ENCODE results near the gene USP37.

USP37 gene

GRCh38 chr2:218429911-218430692 lies 138.0 kb downstream of the USP37 start:
- Histone ChIP-seq H2AK5ac (ENCODE audit: low read depth, low read length) (no peak overlapping the region), H2AFZ (ENCODE audit: low read length) (no peak overlapping the region), H2BK5ac (ENCODE audit: low read length) (no peak overlapping the region), H3K79me1 (ENCODE audit: low read depth, low read length) (peaks cover 4% of the 10 kb centered on the region), H2BK15ac (ENCODE audit: low read length) (no peak overlapping the region), H3K4ac (ENCODE audit: low read length) (no peak overlapping the region), H3K14ac (ENCODE audit: low read length) (no peak overlapping the region), H2BK120ac (ENCODE audit: low read depth, low read length) (no peak overlapping the region), H3K4me3 (ENCODE audit: low read length in 2 of 2) (no peak overlapping the region), H3K27me3 (ENCODE audit: control insufficient read depth in 3 of 3, insufficient read depth in 3 of 3, low read depth in 1 of 3, low read length in 3 of 3) (peaks cover 0 to 25% (median 0%) of the 10 kb centered on the region in 3 experiments), H3K4me1 (ENCODE audit: control insufficient read depth in 2 of 2, insufficient read depth in 1 of 2, low read depth in 1 of 2, low read length in 2 of 2) (peaks cover 0 to 5% of the 10 kb centered on the region in 2 donors), H3K23ac (ENCODE audit: low read depth, low read length, poor library complexity) (no peak overlapping the region), H3K18ac (ENCODE audit: low read length) (no peak overlapping the region), H4K8ac (ENCODE audit: low read depth, low read length) (no peak overlapping the region), H3K4me2 (ENCODE audit: insufficient read depth, low read length, poor library complexity, severe bottlenecking) (no peak overlapping the region), H3K36me3 (replicated peaks in 1 of 2; ENCODE audit: control insufficient read depth in 2 of 2, insufficient read depth in 2 of 2, low read length in 2 of 2) (no peaks in the 10 kb centered on the region), H4K91ac (ENCODE audit: low read depth, low read length, poor library complexity) (no peak overlapping the region), H3K9ac (ENCODE audit: low read depth, low read length, poor library complexity) (no peak overlapping the region), H3K27ac (replicated peaks; ENCODE audit: low read length) (no peak overlapping the region), H2BK12ac (ENCODE audit: low read length) (no peak overlapping the region), H3K9me3 (replicated peaks in 1 of 2; ENCODE audit: control insufficient read depth in 2 of 2, insufficient read depth in 1 of 2, low read depth in 1 of 2, low read length in 2 of 2) (peaks cover 0 to 2% of the 10 kb centered on the region in 2 donors)
- no CpG with 5 or more reads among the region's 9 CpGs for WGBS, 2 donors (ENCODE audit: extremely low coverage in 2 of 2, insufficient read length in 2 of 2, insufficient replicate concordance in 1 of 2)
- DNase-seq (ENCODE audit: low spot score), result no peak

- H4K91ac ChIP-seq (ENCODE audit: low read depth, low read length, poor library complexity), result no peak overlapping the region
- WGBS, 2 donors (ENCODE audit: extremely low coverage in 2 of 2, insufficient read length in 2 of 2, insufficient replicate concordance in 1 of 2), result no CpG with 5 or more reads among the region's 24 CpGs
- H3K9me3 ChIP-seq (replicated peaks in 1 of 2; ENCODE audit: control insufficient read depth in 2 of 2, insufficient read depth in 1 of 2, low read depth in 1 of 2, low read length in 2 of 2), result peaks cover 0 to 2% of the 10 kb centered on the region in 2 donors
- H3K18ac ChIP-seq (ENCODE audit: low read length), result no peak overlapping the region
- H3K27ac ChIP-seq (replicated peaks; ENCODE audit: low read length), result no peak overlapping the region
- H3K9ac ChIP-seq (ENCODE audit: low read depth, low read length, poor library complexity), result no peak overlapping the region
- H3K4me3 ChIP-seq (ENCODE audit: low read length in 2 of 2), result no peak overlapping the region
- H3K23ac ChIP-seq (ENCODE audit: low read depth, low read length, poor library complexity), result peak overlapping the region; percentile 68
- no peak overlapping the region for H2BK12ac ChIP-seq (ENCODE audit: low read length)
- H2BK15ac ChIP-seq (ENCODE audit: low read length), result no peak overlapping the region
- peak overlapping the region; percentile 71 for H3K14ac ChIP-seq (ENCODE audit: low read length)
- H3K4ac ChIP-seq (ENCODE audit: low read length), result no peak overlapping the region
- peaks cover 4% of the 10 kb centered on the region for H3K79me1 ChIP-seq (ENCODE audit: low read depth, low read length)
- no peak overlapping the region for H4K8ac ChIP-seq (ENCODE audit: low read depth, low read length)
- H3K4me2 ChIP-seq (ENCODE audit: insufficient read depth, low read length, poor library complexity, severe bottlenecking), result no peak overlapping the region
- H3K27me3 ChIP-seq (ENCODE audit: control insufficient read depth in 3 of 3, insufficient read depth in 3 of 3, low read depth in 1 of 3, low read length in 3 of 3), result peaks cover 0 to 25% (median 0%) of the 10 kb centered on the region in 3 experiments
- H3K4me1 ChIP-seq (ENCODE audit: control insufficient read depth in 2 of 2, insufficient read depth in 1 of 2, low read depth in 1 of 2, low read length in 2 of 2), result no peaks in the 10 kb centered on the region
- no peak overlapping the region for H2AFZ ChIP-seq (ENCODE audit: low read length)
- no peak for DNase-seq (ENCODE audit: low spot score)
- no peak overlapping the region for H2BK120ac ChIP-seq (ENCODE audit: low read depth, low read length)
- H3K36me3 ChIP-seq (replicated peaks in 1 of 2; ENCODE audit: control insufficient read depth in 2 of 2, insufficient read depth in 2 of 2, low read length in 2 of 2), result no peaks in the 10 kb centered on the region
- H2AK5ac ChIP-seq (ENCODE audit: low read depth, low read length), result no peak overlapping the region
- no peak overlapping the region for H2BK5ac ChIP-seq (ENCODE audit: low read length)
Observed at GRCh38 chr2:218428846-218429558, 139.1 kb downstream of the USP37 start.

GRCh38 chr2:218427741-218428140 lies 140.4 kb downstream of the USP37 start:
- H2BK12ac ChIP-seq (ENCODE audit: low read length), result no peak overlapping the region
- WGBS, 2 donors (ENCODE audit: extremely low coverage in 2 of 2, insufficient read length in 2 of 2, insufficient replicate concordance in 1 of 2), result no CpG with 5 or more reads among the region's 11 CpGs
- no peak overlapping the region for H2AFZ ChIP-seq (ENCODE audit: low read length)
- H3K4me2 ChIP-seq (ENCODE audit: insufficient read depth, low read length, poor library complexity, severe bottlenecking), result no peak overlapping the region
- no peak overlapping the region for H2AK5ac ChIP-seq (ENCODE audit: low read depth, low read length)
- H3K27me3 ChIP-seq (ENCODE audit: control insufficient read depth in 3 of 3, insufficient read depth in 3 of 3, low read depth in 1 of 3, low read length in 3 of 3), result peaks cover 0 to 25% (median 2%) of the 10 kb centered on the region in 3 experiments
- H3K4me1 ChIP-seq (ENCODE audit: control insufficient read depth in 2 of 2, insufficient read depth in 1 of 2, low read depth in 1 of 2, low read length in 2 of 2), result peaks cover 0 to 4% of the 10 kb centered on the region in 2 donors
- H3K79me1 ChIP-seq (ENCODE audit: low read depth, low read length), result peaks cover 4% of the 10 kb centered on the region
- H3K4ac ChIP-seq (ENCODE audit: low read length), result no peak overlapping the region
- no peak overlapping the region for H2BK120ac ChIP-seq (ENCODE audit: low read depth, low read length)
- H2BK15ac ChIP-seq (ENCODE audit: low read length), result peak overlapping the region; percentile 83
- peak overlapping the region; percentile 89 for H3K23ac ChIP-seq (ENCODE audit: low read depth, low read length, poor library complexity)
- peak overlapping the region; percentile 48 for H3K18ac ChIP-seq (ENCODE audit: low read length)
- no peak for DNase-seq (ENCODE audit: low spot score)
- H3K4me3 ChIP-seq (ENCODE audit: low read length in 2 of 2), result peak overlapping the region in 1 of 2 donors; percentile 6
- H4K91ac ChIP-seq (ENCODE audit: low read depth, low read length, poor library complexity), result no peak overlapping the region
- no peaks in the 10 kb centered on the region for H3K36me3 ChIP-seq (replicated peaks in 1 of 2; ENCODE audit: control insufficient read depth in 2 of 2, insufficient read depth in 2 of 2, low read length in 2 of 2)
- H4K8ac ChIP-seq (ENCODE audit: low read depth, low read length), result no peak overlapping the region
- H2BK5ac ChIP-seq (ENCODE audit: low read length), result no peak overlapping the region
- H3K27ac ChIP-seq (replicated peaks; ENCODE audit: low read length), result no peak overlapping the region
- peaks cover 0 to 2% of the 10 kb centered on the region in 2 donors for H3K9me3 ChIP-seq (replicated peaks in 1 of 2; ENCODE audit: control insufficient read depth in 2 of 2, insufficient read depth in 1 of 2, low read depth in 1 of 2, low read length in 2 of 2)
- H3K14ac ChIP-seq (ENCODE audit: low read length), result peak overlapping the region; percentile 82
- no peak overlapping the region for H3K9ac ChIP-seq (ENCODE audit: low read depth, low read length, poor library complexity)

GRCh38 chr2:218425531-218425930 lies 142.6 kb downstream of the USP37 start:
- H3K9me3 ChIP-seq (replicated peaks in 1 of 2; ENCODE audit: control insufficient read depth in 2 of 2, insufficient read depth in 1 of 2, low read depth in 1 of 2, low read length in 2 of 2), result peaks cover 0 to 2% of the 10 kb centered on the region in 2 donors

More at GRCh38 chr2:218425531-218425930, 142.6 kb downstream of the USP37 start:
- Histone ChIP-seq H3K4me3 (ENCODE audit: low read length in 2 of 2) (no peak overlapping the region), H3K14ac (ENCODE audit: low read length) (no peak overlapping the region), H3K9ac (ENCODE audit: low read depth, low read length, poor library complexity) (no peak overlapping the region), H3K4me1 (ENCODE audit: control insufficient read depth in 2 of 2, insufficient read depth in 1 of 2, low read depth in 1 of 2, low read length in 2 of 2) (peaks cover 0 to 4% of the 10 kb centered on the region in 2 donors), H3K27ac (replicated peaks; ENCODE audit: low read length) (no peak overlapping the region), H2BK15ac (ENCODE audit: low read length) (peak overlapping the region; percentile 64), H2BK12ac (ENCODE audit: low read length) (no peak overlapping the region), H3K18ac (ENCODE audit: low read length) (peak overlapping the region; percentile 57), H3K4ac (ENCODE audit: low read length) (no peak overlapping the region), H2BK5ac (ENCODE audit: low read length) (no peak overlapping the region), H3K27me3 (ENCODE audit: control insufficient read depth in 3 of 3, insufficient read depth in 3 of 3, low read depth in 1 of 3, low read length in 3 of 3) (peaks cover 0 to 15% (median 2%) of the 10 kb centered on the region in 3 experiments), H3K36me3 (replicated peaks in 1 of 2; ENCODE audit: control insufficient read depth in 2 of 2, insufficient read depth in 2 of 2, low read length in 2 of 2) (no peaks in the 10 kb centered on the region), H2BK120ac (ENCODE audit: low read depth, low read length) (no peak overlapping the region), H2AK5ac (ENCODE audit: low read depth, low read length) (no peak overlapping the region), H3K79me1 (ENCODE audit: low read depth, low read length) (peaks cover 4% of the 10 kb centered on the region), H3K4me2 (ENCODE audit: insufficient read depth, low read length, poor library complexity, severe bottlenecking) (no peak overlapping the region), H2AFZ (ENCODE audit: low read length) (no peak overlapping the region), H4K91ac (ENCODE audit: low read depth, low read length, poor library complexity) (no peak overlapping the region), H4K8ac (ENCODE audit: low read depth, low read length) (peak overlapping the region; percentile 65), H3K23ac (ENCODE audit: low read depth, low read length, poor library complexity) (no peak overlapping the region)
- no CpG with 5 or more reads among the region's 10 CpGs for WGBS, 2 donors (ENCODE audit: extremely low coverage in 2 of 2, insufficient read length in 2 of 2, insufficient replicate concordance in 1 of 2)
- no peak for DNase-seq (ENCODE audit: low spot score)

Measured in neuronal stem cell (in vitro differentiated cells).